Heart left ventricle (tissue), 13 donors: ENCODE measurements around the gene NPPC.

Source experiments
- POLR2A ChIP-seq, 2 donors: fragments of 450-650 bp; IDR thresholded peaks; one replicate each; pipeline ENCODE4 v1.6.1; 2017; ENCODE audit warnings: antibody characterized with exemption in 2 of 2, mild to moderate bottlenecking in 2 of 2, moderate library complexity in 2 of 2
- TF ChIP-seq, protein P1 (sequence below), 12 donors: fragments of 200-600 bp; sonication (generic) in 4 of 12; IDR thresholded peaks; one replicate each; pipeline versions ENCODE4 v1.5.0 to v1.8.0; 2018 to 2022; ENCODE audit warnings: antibody characterized with exemption in 12 of 12, mild to moderate bottlenecking in 5 of 12
- donor health status: ischemic (EF 13 %, LVEDD 7.1; RV severe dilation, severe dysfunction).
- donor health status: DM: no; HTN: yes; CAD: no.
- donor health status: DM: no; HTN: no; CAD: no.
- donor health status: ischemic (EF 25% LVEDD 6.9; RV normal size, moderate dysfunction).
- donor health status: ischemic (EF 25% LVEDD 5.7; RV mildly dilated, moderate dysfunction).
- donor health status: ischemic (EF 35%, LVEDD 5.7; RV mildly dilated, moderate dysfunction).
- donor health status: nonischemic (EF 11% LVEDD 7.7; RV severe dilation, severe dysfunction).
- donor health status: DM: yes; HTN: yes; CAD: no.
- donor health status: PGD.
- donor health status: ischemic (EF 29% LVEDD 5.4; RV normal size, mild dysfunction).
- donor health status: nonischemic (EF 23%, LVEDD 6.1; RV moderate dilation, normal function).

DNA sequence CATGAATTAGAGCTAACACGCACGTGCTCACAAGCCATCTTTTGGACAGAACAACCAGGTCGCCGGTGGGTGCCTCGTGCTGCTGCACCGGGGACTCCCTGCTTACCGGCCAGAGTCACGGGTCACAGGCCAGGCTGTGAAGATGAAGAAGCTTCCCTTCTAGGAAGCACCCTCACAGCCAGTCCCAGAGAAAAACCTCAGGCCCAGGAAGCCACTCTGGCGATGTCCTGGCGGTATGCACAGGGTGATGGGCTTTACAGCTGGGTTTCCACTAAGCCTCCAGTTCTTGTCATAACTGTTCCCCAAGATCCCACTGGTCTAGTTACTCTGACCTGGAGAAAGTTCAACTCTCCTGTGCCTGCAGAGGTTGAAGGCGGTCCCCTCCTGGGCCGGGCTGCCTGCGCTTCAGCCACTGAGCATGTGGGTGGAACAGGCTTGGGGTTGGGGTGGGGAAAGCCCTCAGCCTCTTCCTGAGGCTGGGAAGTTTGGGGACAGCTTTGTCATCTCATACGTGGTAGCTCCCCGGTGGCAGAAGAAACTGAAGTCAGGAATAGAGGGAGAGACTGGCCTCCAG, 20.1 kb upstream of the NPPC start:
- TF ChIP-seq, protein P1, sequence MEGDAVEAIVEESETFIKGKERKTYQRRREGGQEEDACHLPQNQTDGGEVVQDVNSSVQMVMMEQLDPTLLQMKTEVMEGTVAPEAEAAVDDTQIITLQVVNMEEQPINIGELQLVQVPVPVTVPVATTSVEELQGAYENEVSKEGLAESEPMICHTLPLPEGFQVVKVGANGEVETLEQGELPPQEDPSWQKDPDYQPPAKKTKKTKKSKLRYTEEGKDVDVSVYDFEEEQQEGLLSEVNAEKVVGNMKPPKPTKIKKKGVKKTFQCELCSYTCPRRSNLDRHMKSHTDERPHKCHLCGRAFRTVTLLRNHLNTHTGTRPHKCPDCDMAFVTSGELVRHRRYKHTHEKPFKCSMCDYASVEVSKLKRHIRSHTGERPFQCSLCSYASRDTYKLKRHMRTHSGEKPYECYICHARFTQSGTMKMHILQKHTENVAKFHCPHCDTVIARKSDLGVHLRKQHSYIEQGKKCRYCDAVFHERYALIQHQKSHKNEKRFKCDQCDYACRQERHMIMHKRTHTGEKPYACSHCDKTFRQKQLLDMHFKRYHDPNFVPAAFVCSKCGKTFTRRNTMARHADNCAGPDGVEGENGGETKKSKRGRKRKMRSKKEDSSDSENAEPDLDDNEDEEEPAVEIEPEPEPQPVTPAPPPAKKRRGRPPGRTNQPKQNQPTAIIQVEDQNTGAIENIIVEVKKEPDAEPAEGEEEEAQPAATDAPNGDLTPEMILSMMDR (IDR thresholded peaks at IDR 0.05): no peak
- no peak for TF ChIP-seq POLR2A (IDR thresholded peaks at IDR 0.05)
